Stimulated activated naive CD8-positive, alpha-beta T cell treated with anti-CD3 and anti-CD28 coated beads, Interleukin-15, Interleukin-2, amounts not matched to agents 100 U/mL and 50 U/mL, for 24 hours (primary cell): ENCODE measurements around the gene TSHZ1.

Experiments
- ATAC-seq: fragments of 150-1000 bp; cut with Tn5 transposase; one replicate; pipeline ENCODE4 v1.10.0; 2021
- DNase-seq: peaks from one replicate; pipeline ENCODE4 v3.0.0; 2021

Gene TSHZ1

DNA sequence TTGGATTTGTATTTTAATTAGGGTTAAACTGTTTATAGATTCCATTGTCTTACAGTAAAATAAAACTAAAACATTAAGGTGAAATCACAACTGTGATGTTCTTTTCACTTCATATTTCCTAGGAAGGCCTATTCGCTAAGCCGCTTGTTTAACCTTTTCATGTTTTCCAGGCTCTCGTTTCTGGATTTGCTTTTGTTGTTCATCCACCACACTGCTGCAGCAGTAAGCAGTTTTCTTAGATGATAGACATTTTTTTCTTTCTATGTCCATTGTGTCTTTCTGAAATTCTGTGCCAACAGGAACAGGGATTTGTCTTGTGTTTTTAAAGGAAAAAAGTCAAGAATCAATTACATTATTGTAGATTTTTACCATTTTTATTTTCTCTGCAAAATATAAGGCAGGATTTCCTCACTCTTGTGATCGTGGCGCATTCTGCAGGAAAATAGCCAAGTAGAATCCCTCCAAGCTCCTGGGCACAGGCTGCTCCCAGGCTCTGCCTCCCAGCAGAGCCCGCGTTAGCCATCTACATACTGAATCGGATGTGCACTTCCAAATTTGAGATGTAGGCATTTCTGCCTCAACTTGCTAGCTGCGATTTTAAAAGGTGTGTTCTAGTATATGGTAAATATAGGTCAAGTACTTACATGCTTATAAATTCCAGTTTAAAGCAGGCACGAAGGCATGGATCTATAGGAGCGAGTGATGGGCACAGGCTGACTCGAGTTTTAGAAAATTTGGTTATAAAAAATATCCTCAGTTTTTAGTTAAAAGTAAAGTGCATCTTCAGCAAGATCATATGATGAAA lies 10.2 kb downstream of the TSHZ1 start:
- DNase-seq (no peak), ATAC-seq (no peak)

DNA sequence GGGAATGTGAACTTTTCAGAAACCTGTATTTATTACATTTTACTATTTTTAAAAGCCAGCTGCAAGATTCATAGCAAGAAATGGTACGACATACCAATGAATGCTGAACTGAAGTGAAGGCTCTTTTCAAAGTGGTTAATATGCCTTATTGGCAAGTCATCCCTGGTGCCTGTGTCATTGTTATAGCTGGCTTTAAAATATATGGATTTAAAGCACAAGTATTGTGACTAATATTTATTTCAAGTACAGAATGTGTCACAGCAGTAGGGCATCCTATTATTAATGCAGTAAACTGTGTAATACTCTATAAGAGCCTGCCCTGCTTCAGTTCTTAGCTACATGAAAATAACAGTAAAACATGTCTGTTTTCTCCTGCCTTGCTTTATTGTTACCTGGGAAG lies 10.8 kb downstream of the TSHZ1 start:
- ATAC-seq, result no peak
- DNase-seq, result no peak

DNA sequence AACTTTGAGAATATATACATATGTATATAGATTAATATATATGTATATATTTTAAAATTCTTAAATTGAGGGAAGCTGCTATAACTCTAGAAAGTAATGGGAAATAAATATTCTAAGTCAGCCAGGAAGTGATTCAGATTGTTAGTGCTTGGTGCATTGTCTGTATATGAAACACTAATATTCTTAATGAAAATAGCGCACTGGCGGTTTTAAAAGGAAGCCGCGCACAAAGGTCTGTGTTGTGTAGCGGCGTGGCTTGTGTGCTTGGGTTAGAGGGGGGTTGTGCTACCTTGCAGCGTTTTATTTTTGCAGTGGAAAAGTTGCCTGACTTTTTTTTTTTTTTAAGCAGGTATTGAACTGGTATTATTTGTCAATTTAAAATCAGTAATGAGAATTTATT lies 11.3 kb downstream of the TSHZ1 start:
- no peak for DNase-seq
- no peak for ATAC-seq

DNA sequence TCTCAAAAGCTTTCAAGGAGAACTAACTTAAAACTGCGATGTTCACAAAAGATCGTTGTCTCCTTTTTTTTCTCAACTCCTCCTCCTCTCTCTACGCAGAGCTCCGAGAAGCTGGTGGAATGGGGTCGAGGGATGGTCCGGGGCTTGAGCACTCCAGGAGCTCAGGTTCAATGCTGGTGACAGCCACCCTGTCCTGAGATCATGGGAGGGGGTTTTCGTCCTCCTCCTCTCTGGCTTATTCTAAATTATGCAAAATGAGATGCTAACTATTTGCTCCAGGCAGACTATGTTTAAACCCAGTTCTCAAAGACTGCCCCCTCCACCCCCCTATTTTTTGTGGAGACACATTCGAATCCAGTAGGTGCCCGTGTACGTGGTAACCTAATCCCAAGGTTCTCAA lies 11.8 kb downstream of the TSHZ1 start:
- DNase-seq (no peak), ATAC-seq (no peak)

DNA sequence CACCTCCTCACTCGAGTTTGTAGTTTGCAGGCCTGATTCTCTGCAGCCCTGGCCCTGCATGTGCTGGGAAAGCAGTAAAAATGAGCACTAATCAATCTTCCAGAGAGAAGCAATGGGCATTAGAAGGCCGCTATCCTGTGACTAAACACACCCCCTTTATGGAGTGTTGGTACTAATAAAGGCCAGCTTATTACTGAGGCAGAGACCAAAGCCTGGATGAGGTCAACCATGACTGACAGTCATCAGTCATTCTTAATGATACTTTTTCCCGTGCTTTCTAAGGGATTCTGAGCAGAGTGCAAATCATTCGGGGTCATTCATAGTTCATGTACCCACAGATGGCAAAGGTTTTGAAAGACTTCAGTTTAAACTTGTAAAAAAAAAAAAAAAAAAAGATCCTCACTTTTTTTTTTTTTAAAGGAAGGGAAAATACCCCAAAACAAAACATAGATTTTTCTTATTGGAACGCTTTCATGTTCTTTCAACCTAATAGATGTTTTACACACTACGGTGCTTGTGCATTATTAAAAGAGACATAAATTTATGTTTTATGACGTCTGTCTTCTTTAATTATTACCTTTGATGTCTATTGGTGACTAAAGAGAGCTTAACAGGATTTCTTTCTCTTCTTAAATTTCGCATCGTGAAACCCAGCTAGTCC lies 13.2 kb downstream of the TSHZ1 start:
- no peak for ATAC-seq
- DNase-seq, result no peak

DNA sequence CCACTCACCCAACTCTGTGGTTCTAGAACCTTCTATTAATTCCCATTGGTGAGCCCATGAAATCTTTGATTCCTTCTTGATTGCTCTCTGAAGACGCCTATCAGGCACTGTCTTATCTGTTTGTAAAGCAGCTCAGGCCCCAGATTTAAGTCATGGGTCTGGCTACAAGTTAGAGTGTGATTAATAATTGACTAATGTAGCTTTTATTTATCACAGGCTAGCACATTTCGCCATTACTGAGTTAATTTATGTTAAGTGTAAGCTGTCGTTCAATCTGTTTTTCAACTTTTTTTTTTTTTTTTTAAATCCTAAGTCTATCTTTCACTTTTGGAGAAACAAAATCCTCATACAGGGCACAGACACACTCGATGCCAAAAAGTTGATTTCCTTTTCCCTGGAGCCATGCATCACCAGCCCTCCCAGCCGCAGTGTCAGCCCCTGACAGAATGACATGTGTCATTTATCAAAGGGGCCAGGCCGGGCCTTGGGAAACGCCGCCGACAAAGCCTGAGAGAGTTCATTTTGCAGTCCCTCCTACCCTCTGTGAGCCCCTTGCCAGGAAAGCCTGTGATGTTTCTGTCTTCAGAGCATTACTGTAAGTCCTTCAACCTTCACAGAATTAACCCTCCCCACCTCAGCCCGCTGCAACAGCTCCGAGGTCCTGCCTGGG lies 15.8 kb downstream of the TSHZ1 start:
- peak; percentile 73 for ATAC-seq

DNA sequence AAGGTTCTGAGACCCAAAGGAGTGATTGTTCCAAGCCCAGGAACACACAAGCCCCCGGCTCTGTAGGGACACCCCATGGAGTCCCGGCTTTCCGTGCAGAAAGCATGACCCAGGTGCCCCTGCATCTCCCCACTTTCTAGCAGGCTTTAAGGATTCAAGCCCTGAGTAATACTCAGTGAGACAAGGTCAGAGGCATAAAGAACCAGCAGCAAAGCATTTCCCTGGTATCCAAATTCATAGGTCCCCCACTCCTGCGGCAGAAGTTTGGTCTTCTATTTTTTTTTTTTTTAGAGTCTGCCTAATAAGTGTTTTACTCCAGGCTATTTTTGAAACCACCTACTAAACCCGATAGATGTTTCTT lies 16.3 kb downstream of the TSHZ1 start:
- peak; percentile 11 for ATAC-seq
- DNase-seq, result no peak

More for the DNA sequence above, 15.8 kb downstream of the TSHZ1 start:
- DNase-seq, result peak; percentile 39

DNA sequence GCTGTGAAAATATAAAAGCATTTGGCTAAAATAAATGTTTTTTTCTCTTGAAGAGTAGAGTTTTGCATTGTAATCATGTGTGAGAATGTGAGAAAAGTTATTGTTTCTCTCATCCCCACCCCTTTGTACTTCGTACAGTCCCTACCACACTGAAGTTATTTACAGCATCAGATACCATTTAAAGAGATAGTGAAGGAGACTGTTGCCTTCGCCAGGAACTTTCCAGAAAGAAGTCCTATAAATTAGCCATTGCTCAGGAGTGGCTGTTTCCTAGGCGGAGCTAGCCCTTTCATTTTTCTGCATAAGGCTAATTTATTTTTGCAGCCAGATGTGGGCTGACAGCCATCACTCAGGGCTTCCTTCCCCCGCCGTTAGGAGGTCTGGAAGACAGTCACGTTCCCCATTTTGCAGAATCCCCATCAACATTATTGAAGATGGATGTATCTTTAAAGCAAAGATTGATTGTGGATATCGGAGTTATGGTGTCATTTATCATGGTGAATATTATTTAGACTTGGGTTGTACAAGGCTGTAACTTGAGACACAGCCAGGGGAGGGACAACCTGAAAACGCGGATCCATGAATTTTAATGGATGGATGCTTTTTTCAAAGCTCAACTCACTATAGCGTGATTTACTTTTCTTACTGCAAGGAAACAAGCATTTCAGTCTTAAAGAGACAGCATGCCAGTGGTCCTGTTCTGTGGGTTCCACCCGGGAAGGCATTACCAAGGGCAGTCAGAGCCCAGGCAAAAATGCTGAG lies 17.1 kb downstream of the TSHZ1 start:
- DNase-seq (no peak), ATAC-seq (no peak)

DNA sequence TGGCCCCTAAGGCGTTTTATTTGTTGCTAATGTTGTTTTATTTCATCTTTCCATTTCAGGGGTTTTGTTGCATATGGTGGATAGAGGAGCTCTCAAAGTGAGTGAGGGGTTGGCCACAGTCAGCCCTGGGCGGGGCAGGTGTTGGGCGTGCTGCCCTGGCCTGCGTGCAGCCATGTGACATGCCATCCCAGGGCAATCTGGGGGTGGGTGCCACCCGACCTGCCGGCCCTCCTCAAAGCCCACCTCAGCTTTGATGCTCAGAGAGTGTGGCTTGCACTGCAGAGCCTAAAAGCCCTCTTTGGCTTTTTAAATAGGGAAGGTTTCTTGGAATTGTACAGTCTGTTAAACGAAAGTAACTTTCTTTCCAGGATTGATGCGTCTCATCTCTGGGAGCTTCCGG lies 18.4 kb downstream of the TSHZ1 start:
- DNase-seq (no peak), ATAC-seq (no peak)

DNA sequence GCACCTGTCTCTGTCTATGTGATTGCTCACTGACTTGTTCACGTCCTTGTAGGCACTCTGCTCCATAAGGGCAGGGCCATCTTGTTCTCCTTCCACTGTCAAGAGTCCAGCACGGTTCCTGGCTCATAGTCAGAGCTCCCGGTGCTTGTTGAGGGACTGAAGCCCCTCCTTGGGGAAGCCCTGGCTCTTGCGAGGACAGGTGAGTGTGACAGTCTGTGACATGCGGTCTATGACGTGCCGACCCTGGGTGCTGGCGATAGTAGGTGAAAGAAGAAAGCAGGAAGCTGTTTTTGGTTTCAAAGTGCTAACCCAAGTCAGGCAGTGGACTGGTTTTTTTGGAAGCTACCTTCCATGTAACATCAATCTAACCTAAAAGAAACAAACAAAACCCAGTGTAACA lies 18.8 kb downstream of the TSHZ1 start:
- ATAC-seq (no peak), DNase-seq (no peak)

DNA sequence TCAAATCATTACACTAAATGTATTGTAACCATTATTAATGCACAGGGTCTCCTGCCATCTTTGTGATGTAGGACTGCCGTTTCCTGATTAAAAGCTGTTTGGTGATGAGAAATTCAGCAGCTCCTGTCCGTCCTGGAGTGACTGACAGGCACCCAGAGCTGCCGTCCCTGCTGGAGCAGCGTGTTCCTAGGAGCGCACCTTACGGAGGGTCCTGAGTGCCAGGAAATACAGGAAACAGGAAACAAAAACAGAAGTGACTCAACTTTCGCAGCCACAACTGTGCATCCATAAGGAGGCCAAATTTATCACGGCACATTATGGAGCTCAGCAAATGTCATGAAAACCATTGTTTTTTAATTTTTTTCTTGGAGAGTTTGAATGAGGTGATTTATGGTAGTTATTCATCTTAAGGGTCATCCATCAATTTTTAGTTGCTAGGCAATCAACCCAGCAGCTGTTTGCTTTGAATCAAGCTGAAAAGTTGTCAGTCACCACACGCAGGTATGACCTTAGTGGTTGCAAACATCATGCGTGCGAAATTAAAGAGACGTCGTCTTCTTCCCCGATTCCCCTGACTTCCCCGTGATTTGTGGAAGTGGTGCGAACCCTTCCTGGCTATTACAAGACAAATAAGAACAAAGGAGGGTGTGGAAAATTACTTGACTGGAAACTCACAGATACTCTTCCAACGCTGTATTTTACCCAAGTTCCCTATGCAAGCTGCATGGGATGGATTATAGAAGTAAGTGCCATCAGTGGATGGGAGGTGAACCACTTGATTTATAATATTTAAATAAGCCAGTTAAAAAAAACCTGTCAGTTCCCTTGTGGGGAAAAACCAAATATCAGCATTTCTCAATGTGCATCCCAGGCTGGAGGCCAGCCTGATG lies 19.8 kb downstream of the TSHZ1 start:
- ATAC-seq, result no peak
- no peak for DNase-seq

DNA sequence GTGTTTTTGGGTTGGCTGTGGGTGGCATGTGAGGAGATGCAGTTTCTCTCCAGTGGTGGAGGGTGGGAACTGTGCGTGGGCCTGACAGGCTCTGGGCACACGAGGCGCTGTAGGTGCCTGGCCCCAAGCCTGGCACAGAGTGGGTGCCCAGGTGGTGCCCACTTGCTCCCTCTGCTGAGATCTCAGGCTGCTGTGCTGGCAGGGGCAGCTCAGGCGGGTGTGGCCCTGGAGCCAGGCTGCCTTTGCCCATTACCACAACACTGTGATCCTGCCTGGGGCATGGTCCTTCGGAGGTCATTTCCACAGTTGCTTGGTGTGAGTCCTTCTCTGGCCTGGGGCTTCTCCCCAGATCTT lies 20.4 kb downstream of the TSHZ1 start:
- ATAC-seq (no peak), DNase-seq (no peak)

DNA sequence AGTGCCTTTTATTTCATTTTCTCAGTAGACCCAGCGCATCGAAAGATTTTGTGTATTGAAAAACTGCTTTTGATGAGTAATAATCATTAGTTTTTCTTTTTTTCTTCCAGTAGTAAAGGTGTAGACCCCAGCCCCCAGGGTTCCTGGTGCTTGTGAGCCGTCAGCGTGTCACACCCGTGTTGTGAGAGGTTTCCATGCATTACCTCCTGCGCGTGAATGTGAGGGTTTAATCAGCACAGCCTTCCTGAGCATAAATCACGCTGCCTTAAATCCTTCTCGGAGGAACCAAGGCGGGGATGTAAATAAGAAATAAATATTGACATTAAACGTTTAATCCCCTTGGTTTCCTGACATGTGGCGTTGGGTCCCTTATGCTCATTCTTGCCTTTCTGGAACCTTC lies 24.3 kb downstream of the TSHZ1 start:
- no peak for DNase-seq
- ATAC-seq, result no peak

DNA sequence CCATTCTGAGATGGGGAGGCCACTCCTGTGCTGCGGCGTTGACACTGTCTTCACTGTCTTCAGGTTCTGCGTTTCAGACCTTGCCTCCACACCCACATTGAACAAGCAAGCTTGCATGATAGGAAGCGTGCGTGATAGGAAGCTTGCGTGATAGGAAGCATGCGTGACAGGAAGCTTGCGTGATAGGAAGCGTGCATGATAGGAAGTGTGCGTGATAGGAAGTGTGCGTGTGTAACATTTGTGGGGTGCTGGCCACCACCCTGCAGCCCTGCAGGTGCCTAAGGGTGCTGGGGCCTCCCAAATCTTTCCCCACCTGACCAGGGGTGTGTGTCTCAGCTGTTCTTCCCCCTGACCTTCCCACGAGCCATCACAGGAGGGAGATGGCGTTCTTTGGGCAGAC lies 25.3 kb downstream of the TSHZ1 start:
- ATAC-seq, result no peak

DNA sequence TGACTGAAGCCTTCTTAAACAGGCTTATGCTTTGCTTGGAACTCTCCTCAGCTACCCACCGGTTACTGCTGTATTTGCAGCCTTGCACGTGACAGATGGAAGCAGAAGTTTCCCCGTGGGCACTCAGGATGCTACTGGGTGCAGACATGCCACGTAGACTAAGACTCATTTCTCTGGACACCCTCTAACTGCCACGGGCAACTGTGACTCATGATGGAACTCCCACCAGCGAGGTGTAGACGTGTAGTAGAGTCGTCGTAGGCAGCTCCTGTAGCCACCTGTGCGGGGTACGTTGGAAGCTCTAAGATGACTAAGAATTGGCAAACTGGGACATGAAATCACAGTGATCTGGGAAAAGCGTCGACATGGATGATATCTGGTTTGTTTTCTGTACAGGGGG lies 27.5 kb downstream of the TSHZ1 start:
- DNase-seq, result no peak
- peak; percentile 55 for ATAC-seq

More for the DNA sequence above, 25.3 kb downstream of the TSHZ1 start:
- DNase-seq, result no peak

DNA sequence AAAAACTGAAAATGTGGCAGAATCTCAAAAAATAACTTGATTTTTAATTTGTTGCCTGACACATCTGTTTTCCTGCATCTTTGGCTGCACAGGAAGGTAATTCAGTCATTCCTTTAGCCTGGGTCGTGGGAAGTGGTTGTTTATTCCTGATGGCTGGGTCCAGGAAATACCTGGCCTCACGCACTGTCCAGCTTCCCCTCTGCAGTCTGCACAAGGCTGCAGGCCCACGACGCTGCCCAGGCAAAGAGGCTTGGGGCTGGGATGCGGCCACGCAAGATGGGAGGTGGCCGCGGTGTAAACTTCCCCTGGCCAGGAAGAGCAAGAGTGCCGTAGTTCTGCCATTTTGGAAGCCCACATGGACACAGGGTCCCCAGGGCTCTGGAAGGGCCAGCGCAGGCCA lies 28.2 kb downstream of the TSHZ1 start:
- no peak for ATAC-seq
- DNase-seq, result no peak

DNA sequence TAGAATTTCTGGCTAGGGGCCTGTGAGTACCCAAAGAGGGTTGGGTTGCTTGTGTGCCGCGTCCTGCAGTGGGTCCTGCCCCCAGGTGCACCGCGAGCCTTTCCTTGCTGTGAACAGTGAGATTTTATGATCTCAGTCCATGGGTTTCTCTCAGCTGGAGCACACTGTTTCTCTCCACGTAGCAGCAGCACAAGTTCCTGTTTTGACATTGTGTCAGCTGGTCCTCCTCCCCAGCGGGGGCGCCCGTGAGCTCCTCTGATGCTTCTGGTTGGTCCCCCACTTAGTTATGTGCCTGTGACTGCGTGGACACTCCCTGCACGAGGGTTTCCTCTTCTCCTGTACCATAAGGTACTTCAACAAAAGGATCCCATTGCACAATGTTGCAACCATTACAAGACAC lies 29.8 kb downstream of the TSHZ1 start:
- no peak for ATAC-seq
- no peak for DNase-seq

DNA sequence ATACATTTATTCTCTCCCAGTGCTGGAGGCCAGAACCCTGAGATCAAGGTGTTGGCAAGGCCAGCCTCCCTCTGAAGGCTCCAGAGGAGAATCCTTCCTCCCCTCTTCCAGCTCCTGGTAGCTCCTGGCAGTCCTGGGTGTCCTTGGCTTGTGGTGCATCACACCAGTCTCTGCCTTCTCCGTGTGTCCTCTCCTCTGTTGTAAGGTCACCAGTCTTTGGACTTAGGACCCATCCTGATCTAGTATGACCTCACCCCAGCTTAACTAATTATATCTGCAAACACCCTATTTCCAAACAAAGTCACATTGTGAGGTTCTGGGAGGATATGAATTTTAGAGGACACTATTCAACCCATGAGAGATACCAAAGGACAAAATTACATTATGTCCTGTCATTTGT lies 31.1 kb downstream of the TSHZ1 start:
- DNase-seq, result no peak

DNA sequence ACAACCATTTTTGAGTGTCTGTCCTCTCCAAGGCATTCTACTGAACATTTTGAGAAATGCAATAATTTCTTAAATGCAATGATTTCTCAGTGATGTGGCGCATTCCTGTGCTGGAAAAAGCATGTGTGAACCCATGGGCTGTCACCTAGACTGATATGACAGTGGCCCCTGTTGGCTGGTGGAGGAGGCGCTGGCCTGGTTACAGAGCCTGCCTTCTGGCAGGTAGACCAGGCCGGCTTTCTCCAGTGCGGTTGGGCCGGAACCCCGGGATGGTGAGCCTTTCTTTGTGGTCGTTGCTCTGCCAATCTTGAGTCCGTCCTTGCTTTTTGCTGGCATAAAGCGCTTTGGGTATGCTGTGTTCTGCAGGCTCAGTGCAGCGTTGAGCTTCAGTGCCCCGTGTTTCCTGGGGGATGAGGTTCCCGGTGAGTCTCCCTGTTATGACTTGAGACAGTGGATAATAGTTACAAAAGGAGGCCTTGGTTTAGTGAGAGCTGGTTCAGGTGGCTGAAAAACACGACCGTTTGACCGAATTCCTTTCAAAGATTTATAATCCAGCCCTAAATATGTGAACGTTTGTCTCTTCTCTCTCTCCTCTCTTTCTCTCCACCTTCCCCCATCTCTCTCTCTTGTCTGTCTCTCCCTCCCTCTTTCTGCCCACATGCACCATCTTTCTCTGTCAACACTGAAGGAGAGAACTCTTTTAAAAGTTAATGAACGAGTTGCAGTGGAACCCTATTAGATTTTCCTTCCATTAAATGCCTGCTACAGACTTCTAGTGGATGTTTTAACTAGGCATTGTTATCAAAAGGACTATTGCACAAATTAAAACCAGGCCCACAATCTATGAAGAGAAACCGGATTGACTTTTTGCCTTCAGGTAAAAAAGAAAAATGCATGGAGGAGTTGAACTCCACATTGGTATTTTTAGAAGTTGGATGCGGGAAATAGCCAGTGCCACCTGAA lies 34.0 kb downstream of the TSHZ1 start:
- DNase-seq, result peak; percentile 29

More for the DNA sequence above, 31.1 kb downstream of the TSHZ1 start:
- ATAC-seq, result no peak

More for the DNA sequence above, 34.0 kb downstream of the TSHZ1 start:
- no peak for ATAC-seq
